Hepatic stellate cell (primary cell): ENCODE results near the gene ARHGAP22.

Experiments used
- DNase-seq: peaks from one replicate; pipeline ENCODE4 v3.0.0; 2011; ENCODE audit warnings: low spot score

The ARHGAP22 gene

GRCh38 chr10:48552946-48553564 is 51.8 kb downstream of the ARHGAP22 start:
- DNase-seq: no peak

GRCh38 chr10:48551861-48552591 is 52.8 kb downstream of the ARHGAP22 start:
- peak; percentile 68 for DNase-seq

GRCh38 chr10:48550977-48551376 is 53.9 kb downstream of the ARHGAP22 start:
- DNase-seq: no peak

GRCh38 chr10:48550071-48550691 is 54.7 kb downstream of the ARHGAP22 start:
- no peak for DNase-seq

GRCh38 chr10:48549236-48549635 is 55.6 kb downstream of the ARHGAP22 start:
- no peak for DNase-seq

GRCh38 chr10:48548531-48549135 is 56.2 kb downstream of the ARHGAP22 start:
- DNase-seq: no peak

- no peak for DNase-seq
Observed at GRCh38 chr10:48547981-48548380, 56.9 kb downstream of the ARHGAP22 start.

- no peak for DNase-seq
Observed at GRCh38 chr10:48547061-48547895, 57.6 kb downstream of the ARHGAP22 start.

GRCh38 chr10:48545462-48546145 is 59.3 kb downstream of the ARHGAP22 start:
- no peak for DNase-seq

GRCh38 chr10:48543182-48543844 is 61.6 kb downstream of the ARHGAP22 start:
- DNase-seq: no peak

- no peak for DNase-seq
Observed at GRCh38 chr10:48542471-48543181, 62.2 kb downstream of the ARHGAP22 start.

- DNase-seq: no peak
Observed at GRCh38 chr10:48541144-48541795, 63.6 kb downstream of the ARHGAP22 start.

GRCh38 chr10:48538611-48539010 is 66.3 kb downstream of the ARHGAP22 start:
- no peak for DNase-seq

- no peak for DNase-seq
Observed at GRCh38 chr10:48536916-48537890, 67.7 kb downstream of the ARHGAP22 start.

- DNase-seq: no peak
Observed at GRCh38 chr10:48536156-48536500, 68.7 kb downstream of the ARHGAP22 start.

- no peak for DNase-seq
Observed at GRCh38 chr10:48535416-48536155, 69.3 kb downstream of the ARHGAP22 start.

- no peak for DNase-seq
Observed at GRCh38 chr10:48533951-48534720, 70.7 kb downstream of the ARHGAP22 start.
